GM12878 (cell line): Measurements from ENCODE around the gene CACNA1H. TPM values are rescaled to one million over a fixed set of nuclear protein-coding genes. Genes with fewer than 3 reads are reported as not detected.

Experiments
- ATAC-seq: fragments of 200-7000 bp; cut with Tn5 transposase; 3 replicates; pipeline ENCODE4 v1.9.1; 2020; ENCODE audit warnings: mild to moderate bottlenecking, moderate library complexity
- BruUV-seq: library from RNA; stranded (reverse); fragments of 400-500 nt; replicated peaks from 2 replicates; lab custom pipeline; 2021; lab: Mats Ljungman, UMichigan
- CTCF ChIA-PET: fragments of 300-600 bp; sonication (Branson Sonifier 250); formaldehyde crosslinking; extraction: SDS; loops from one replicate; lab custom pipeline; 2021; ENCODE audit warnings: inconsistent platforms; lab: Yijun Ruan, JAX
- POLR2A ChIA-PET: fragments of 350-600 bp; formaldehyde crosslinking; extraction: SDS; loops from one replicate; lab custom pipeline; 2021; ENCODE audit warnings: inconsistent platforms; lab: Charles Lee
- RAD21 ChIA-PET: fragments of 300-600 bp; sonication (Branson Sonifier 250); formaldehyde crosslinking; loops from one replicate; lab custom pipeline; 2023; ENCODE audit warnings: antibody characterized with exemption; ENCODE audit not compliant: unreplicated experiment; lab: Charles Lee
- SMC1A ChIA-PET: fragments of 300-600 bp; sonication (Branson Sonifier 250); formaldehyde crosslinking; loops from one replicate; lab custom pipeline; 2023; ENCODE audit not compliant: unreplicated experiment, uncharacterized antibody; lab: Charles Lee
- DNase-seq: peaks from one replicate; pipeline ENCODE4 v3.0.0-alpha.2; 2011; ENCODE audit warnings: low read depth, low spot score
- FAIRE-seq: peaks from 3 replicates; lab custom pipeline; 2011; peaks lifted over from hg19 to GRCh38; lab: Jason Lieb, UNC
- H2AFZ ChIP-seq: 2 replicates; pipeline ENCODE4 v1.6.0; 2011; ENCODE audit warnings: low read depth, low read length, control low read depth; ENCODE audit not compliant: control insufficient read depth
- H3K27ac ChIP-seq: 2 replicates; pipeline ENCODE4 v1.5.1; 2011; ENCODE audit warnings: control low read depth; ENCODE audit not compliant: control insufficient read depth, insufficient read depth
- H3K27me3 ChIP-seq, 2 experiments: replicated peaks in 1 of 2; 2 replicates each; pipeline versions ENCODE4 v1.6.0 to v1.6.1; 2011; ENCODE audit warnings: low read length in 1 of 2; ENCODE audit not compliant: control insufficient read depth in 2 of 2, insufficient read depth in 2 of 2
- H3K36me3 ChIP-seq, 2 experiments: 2 replicates each; pipeline ENCODE4 v1.5.1; 2011; ENCODE audit warnings: low read length in 1 of 2; ENCODE audit not compliant: control insufficient read depth in 2 of 2, insufficient read depth in 2 of 2
- H3K4me1 ChIP-seq: 2 replicates; pipeline ENCODE4 v1.6.1; 2011; ENCODE audit warnings: mild to moderate bottlenecking, low read length, moderate library complexity, mixed read lengths; ENCODE audit not compliant: control insufficient read depth, insufficient read depth
- H3K4me2 ChIP-seq: 2 replicates; pipeline ENCODE4 v1.6.0; 2011; ENCODE audit warnings: control low read depth; ENCODE audit not compliant: control insufficient read depth, insufficient read depth
- H3K4me3 ChIP-seq: fragments of 200-600 bp; sonication (generic); 2 replicates; pipeline ENCODE4 v1.5.1; 2016
- H3K79me2 ChIP-seq: 2 replicates; pipeline ENCODE4 v1.6.0; 2011; ENCODE audit warnings: low read length; ENCODE audit not compliant: control insufficient read depth, insufficient read depth
- H3K9ac ChIP-seq: 2 replicates; pipeline ENCODE4 v1.8.0; 2011; ENCODE audit warnings: low read length, control low read depth, mixed read lengths; ENCODE audit not compliant: control insufficient read depth, insufficient read depth
- H3K9me3 ChIP-seq: replicated peaks from 3 replicates; pipeline ENCODE4 v1.5.1; 2011; ENCODE audit warnings: mild to moderate bottlenecking, low read length; ENCODE audit not compliant: control insufficient read depth, insufficient read depth
- H4K20me1 ChIP-seq: 2 replicates; pipeline ENCODE4 v1.6.0; 2011; ENCODE audit not compliant: control insufficient read depth, insufficient read depth
- CHD1 ChIP-seq: IDR thresholded peaks from 2 replicates; pipeline ENCODE4 v1.6.1; 2012; ENCODE audit warnings: low read depth, low read length, improper control_type of control experiment
- DPF2 ChIP-seq: fragments of 450-650 bp; IDR thresholded peaks from 2 replicates; pipeline ENCODE4 v1.6.1; 2017; ENCODE audit warnings: mild to moderate bottlenecking
- EED ChIP-seq: sonication (generic); IDR thresholded peaks from 2 replicates; pipeline ENCODE4 v1.6.1; 2016; ENCODE audit warnings: antibody characterized with exemption, low read depth
- EZH2 ChIP-seq: IDR thresholded peaks from 2 replicates; pipeline ENCODE4 v1.6.1; 2012; ENCODE audit warnings: low read depth, mild to moderate bottlenecking, control low read depth, inconsistent platforms, low read length, borderline replicate concordance; ENCODE audit not compliant: control insufficient read depth
- MEF2A ChIP-seq: IDR thresholded peaks from 2 replicates; pipeline ENCODE4 v1.6.1; 2011; ENCODE audit warnings: low read depth, mild to moderate bottlenecking, low read length, moderate library complexity; ENCODE audit not compliant: insufficient read depth
- MTA3 ChIP-seq: IDR thresholded peaks from 2 replicates; pipeline ENCODE4 v1.6.1; 2012; ENCODE audit warnings: low read length, inconsistent platforms, borderline replicate concordance
- PAX8 ChIP-seq: fragments of 450-650 bp; IDR thresholded peaks from 2 replicates; pipeline ENCODE4 v1.6.1; 2017; ENCODE audit warnings: mild to moderate bottlenecking, moderate library complexity
- POU2F2 ChIP-seq: IDR thresholded peaks from 3 replicates; pipeline ENCODE4 v1.6.1; 2011; ENCODE audit warnings: low read depth, mild to moderate bottlenecking, low read length, borderline replicate concordance
- RAD51 ChIP-seq: fragments of 450-650 bp; IDR thresholded peaks from 2 replicates; pipeline ENCODE4 v1.6.1; 2016; ENCODE audit warnings: moderate library complexity, mild to moderate bottlenecking, inconsistent platforms
- SUPT20H ChIP-seq: IDR thresholded peaks from 2 replicates; pipeline ENCODE4 v1.6.1; 2011; ENCODE audit warnings: low read depth, mild to moderate bottlenecking, low read length, moderate library complexity, borderline replicate concordance; ENCODE audit not compliant: control insufficient read depth
- TCF7 ChIP-seq: IDR thresholded peaks from 2 replicates; pipeline ENCODE4 v1.6.1; 2014; ENCODE audit warnings: antibody characterized with exemption, borderline replicate concordance
- ZNF384 ChIP-seq: IDR thresholded peaks from 2 replicates; pipeline ENCODE4 v1.6.1; 2012; ENCODE audit warnings: low read depth, mild to moderate bottlenecking, low read length, improper control_type of control experiment, borderline replicate concordance
- ZNF592 ChIP-seq: fragments of 450-650 bp; IDR thresholded peaks from 2 replicates; pipeline ENCODE4 v1.6.1; 2017; ENCODE audit warnings: mild to moderate bottlenecking, moderate library complexity
- ZNF687 ChIP-seq: fragments of 450-650 bp; IDR thresholded peaks from 2 replicates; pipeline ENCODE4 v1.6.1; 2017; ENCODE audit warnings: mild to moderate bottlenecking, moderate library complexity
- ZSCAN29 ChIP-seq: fragments of 450-650 bp; IDR thresholded peaks from 2 replicates; pipeline ENCODE4 v1.6.1; 2017; ENCODE audit warnings: mild to moderate bottlenecking, moderate library complexity
- WGBS: methylation state at CpG from one replicate; pipeline ENCODE4 v1.1.6; 2016; ENCODE audit warnings: low lambda C conversion rate; ENCODE audit not compliant: insufficient replicate concordance, insufficient coverage; ENCODE audit errors: missing lambda C conversion rate; 5-methylcytosine and 5-hydroxymethylcytosine counted together
- in situ Hi-C: fragments of 300-500 bp; cut with MboI; formaldehyde crosslinking; loops from 9 replicates; pipeline ENCODE4 v1.14.3; 2018; ENCODE audit warnings: mixed read lengths
- intact Hi-C: fragments of 100-400 bp; cut with micrococcal nuclease; formaldehyde crosslinking; loops from one replicate; pipeline ENCODE4 v1.14.2; 2022; ENCODE audit not compliant: unreplicated experiment
- polyA plus RNA-seq, 11 experiments: library from polyadenylated mRNA; depleted of rRNA in 4 of 11; unstranded in 6 of 11; stranded (reverse) in 5 of 11; fragments of >200 nt; fragmentation: Nextera tagmentation in 4 of 11; fragmentation: Illumina TruSeq in 1 of 11; extraction: Ambion mirVana in 4 of 11; extraction: Trizol in 1 of 11; gene quantifications; 1 replicate in 1 of 11; 2 replicates in 10 of 11; pipeline versions ENCODE4 v1.2.1 to v1.2.3, GENCODE V29; 2011 to 2016; ENCODE audit warnings: inconsistent platforms in 2 of 11, missing spikeins in 2 of 11, low read depth in 1 of 11
- total RNA-seq, 4 experiments: library from RNA; depleted of rRNA in 3 of 4; stranded (reverse); fragments of >200 nt in 3 of 4; fragmentation: Illumina TruSeq in 1 of 4; extraction: Trizol in 1 of 4; gene quantifications; 2 replicates each; pipeline versions ENCODE4 v1.2.1 to v1.2.3, GENCODE V29; 2013 to 2021

The CACNA1H gene
- total and polyA plus RNA-seq, 10 of the 15 experiments (the other 5 are each of a cell fraction or from before 2014, with no cell fraction given): 0.03 to 0.54 TPM; not detected in 8

- in situ Hi-C loops: no loop called here
- H3K36me3 ChIP-seq: no peaks in the 10 kb centered on the region
- intact Hi-C loops: no loop called here
- TF ChIP-seq SUPT20H: no peak
- TF ChIP-seq ZSCAN29: no peak
- TF ChIP-seq MTA3: no peak
- TF ChIP-seq TCF7: no peak
- TF ChIP-seq EZH2: no peak
- TF ChIP-seq DPF2: no peak
- no peak for TF ChIP-seq RAD51
- no peak for TF ChIP-seq ZNF384
- TF ChIP-seq ZNF687: no peak
- TF ChIP-seq EED: no peak
- TF ChIP-seq POU2F2: no peak
- TF ChIP-seq ZNF592: no peak
- TF ChIP-seq MEF2A: no peak
- TF ChIP-seq PAX8: no peak
- TF ChIP-seq CHD1: no peak
- no peak overlapping the region for H3K4me3 ChIP-seq
- ChIA-PET RAD21 (no interaction called here), CTCF (no interaction called here), SMC1A (no interaction called here), POLR2A (no interaction called here)
- H2AFZ ChIP-seq: no peak overlapping the region
- no peak overlapping the region for H3K9ac ChIP-seq
- FAIRE-seq (no peak), DNase-seq (no peak), ATAC-seq (no peak; the same call in 2 of the 3 replicates)
- H4K20me1 ChIP-seq: no peaks in the 10 kb centered on the region
- H3K27me3 ChIP-seq: no peaks in the 10 kb centered on the region; a peak in 1 of 4 replicates
- H3K4me1 ChIP-seq: no peaks in the 10 kb centered on the region
- H3K27ac ChIP-seq: no peak overlapping the region
- WGBS: 50% methylated on average over 12 of the region's 12 CpGs
- no peaks in the 10 kb centered on the region for H3K79me2 ChIP-seq
- H3K9me3 ChIP-seq: no peaks in the 10 kb centered on the region
- no peak overlapping the region for H3K4me2 ChIP-seq
- no TSS peak for BruUV-seq
These were observed 105.3 kb downstream of the CACNA1H start for GRCh38 chr16:1258225-1258600.
